HFF-Myc (cell line): ENCODE measurements around the gene VTI1A.
"Not testable (repeated sequence)": the region's sequence is repeated elsewhere in the genome, so short reads cannot be mapped to it uniquely, and the experiment has no call there.

ENCODE experiments used
- DNase-seq: peaks from one replicate; pipeline ENCODE4 v3.0.0-alpha.2; 2011; ENCODE audit warnings: low read depth; ENCODE audit errors: extremely low read depth
- H3K4me3 ChIP-seq: replicated peaks from 2 replicates; pipeline ENCODE4 v1.5.1; 2011; ENCODE audit warnings: low read depth, mild to moderate bottlenecking, control low read depth, low read length
- CTCF ChIP-seq: IDR thresholded peaks from 2 replicates; pipeline ENCODE4 v1.5.1; 2012; ENCODE audit warnings: mild to moderate bottlenecking, low read depth, low read length, control low read depth; ENCODE audit errors: missing control alignments

Gene VTI1A

GRCh38 chr10:112446855-112447619, at the start of gene VTI1A, which contains the start of gene ZDHHC6:
Gene VTI1A, plus strand, starts transcription at chr10:112447215. Its CDS starts 159 bp downstream, at chr10:112447374.
Gene ZDHHC6, minus strand, starts transcription at chr10:112446914. Its CDS starts 1,478 bp downstream, at chr10:112445436.
- TF ChIP-seq CTCF: peak; percentile 12
- H3K4me3 ChIP-seq: peak within 1 kb of the TSS; percentile 100
- DNase-seq: peak; percentile 49

- DNase-seq: no peak
- no peak for TF ChIP-seq CTCF
- no peak overlapping the region for H3K4me3 ChIP-seq
Measured at GRCh38 chr10:112397592-112397991, 49.4 kb upstream of the VTI1A start.

- H3K4me3 ChIP-seq: no peak overlapping the region
- no peak for TF ChIP-seq CTCF
- no peak for DNase-seq
Measured at GRCh38 chr10:112402917-112403316, 44.1 kb upstream of the VTI1A start.

- no peak overlapping the region for H3K4me3 ChIP-seq
- no peak for DNase-seq
- no peak for TF ChIP-seq CTCF
Measured at GRCh38 chr10:112404617-112405016, 42.4 kb upstream of the VTI1A start.

- H3K4me3 ChIP-seq: not testable (repeated sequence)
Measured at GRCh38 chr10:112406806-112407205, 40.2 kb upstream of the VTI1A start.

GRCh38 chr10:112407696-112408095, 39.3 kb upstream of the VTI1A start:
- TF ChIP-seq CTCF: no peak
- H3K4me3 ChIP-seq: no peak overlapping the region
- DNase-seq: no peak

More at GRCh38 chr10:112406806-112407205, 40.2 kb upstream of the VTI1A start:
- DNase-seq: not testable (repeated sequence)

GRCh38 chr10:112409299-112409698, 37.7 kb upstream of the VTI1A start:
- TF ChIP-seq CTCF: no peak
- no peak overlapping the region for H3K4me3 ChIP-seq

More at GRCh38 chr10:112409299-112409698, 37.7 kb upstream of the VTI1A start:
- DNase-seq: no peak
